ENCODE data around the gene SHROOM1.
"Not testable (repeated sequence)": the region's sequence is repeated elsewhere in the genome, so short reads cannot be mapped to it uniquely, and the experiment has no call there.

Gene SHROOM1

GRCh38 chr5:132830436-132831094 is at the start of gene SHROOM1:
Gene SHROOM1 (minus strand): TSS chr5:132830647. CDS start chr5:132826140, 4,507 bp downstream.
- DNase-seq = peak; percentile 65

GRCh38 chr5:132877938-132878337 is 47.5 kb upstream of the SHROOM1 start:
- no peak for DNase-seq

GRCh38 chr5:132877466-132877865 is 47.0 kb upstream of the SHROOM1 start:
- no peak for DNase-seq

- no peak for DNase-seq
Observed at GRCh38 chr5:132876020-132876759, 45.7 kb upstream of the SHROOM1 start.

GRCh38 chr5:132873930-132874271 is 43.5 kb upstream of the SHROOM1 start:
- no peak for DNase-seq

GRCh38 chr5:132873119-132873929 is 42.9 kb upstream of the SHROOM1 start, which contains the start of gene LEAP2:
Gene LEAP2 (plus strand): TSS chr5:132873668. CDS start chr5:132873695, 27 bp downstream.
- no peak for DNase-seq

GRCh38 chr5:132872788-132873118 is 42.3 kb upstream of the SHROOM1 start:
- no peak for DNase-seq

- no peak for DNase-seq
Observed at GRCh38 chr5:132871459-132872284, 41.2 kb upstream of the SHROOM1 start.

- no peak for DNase-seq
Observed at GRCh38 chr5:132870801-132871200, 40.4 kb upstream of the SHROOM1 start.

GRCh38 chr5:132868754-132869153 is 38.3 kb upstream of the SHROOM1 start:
- DNase-seq = no peak

- DNase-seq = peak; percentile 38
Observed at GRCh38 chr5:132867046-132867451, 36.6 kb upstream of the SHROOM1 start.

GRCh38 chr5:132866342-132867045 is 36.0 kb upstream of the SHROOM1 start, which contains the start of the genes GDF9 and UQCRQ:
Gene GDF9 (minus strand): TSS chr5:132866469. CDS start chr5:132864533, 1,936 bp downstream.
Gene UQCRQ (plus strand): TSS chr5:132866642. CDS start chr5:132866882, 240 bp downstream.
- DNase-seq = peak; percentile 99

- no peak for DNase-seq
Observed at GRCh38 chr5:132865668-132866341, 35.4 kb upstream of the SHROOM1 start.

- no peak for DNase-seq
Observed at GRCh38 chr5:132860742-132861141, 30.3 kb upstream of the SHROOM1 start.

GRCh38 chr5:132859889-132860437 is 29.5 kb upstream of the SHROOM1 start:
- no peak for DNase-seq

GRCh38 chr5:132856011-132856410 is 25.6 kb upstream of the SHROOM1 start:
- DNase-seq = no peak

- not testable (repeated sequence) for DNase-seq
Observed at GRCh38 chr5:132854992-132855391, 24.5 kb upstream of the SHROOM1 start.

GRCh38 chr5:132854301-132854700 is 23.9 kb upstream of the SHROOM1 start:
- no peak for DNase-seq

GRCh38 chr5:132853790-132854189 is 23.3 kb upstream of the SHROOM1 start:
- DNase-seq = no peak

- DNase-seq = no peak
Observed at GRCh38 chr5:132853323-132853722, 22.9 kb upstream of the SHROOM1 start.

GRCh38 chr5:132850066-132850465 is 19.6 kb upstream of the SHROOM1 start:
- DNase-seq = no peak

Data from RPMI8226 (cell line).